Inflammatory macrophage treated with lipopolysaccharide for 1 hour (primary cell): ENCODE data around the gene ATP8A1.

ENCODE experiments used
- DNase-seq, 2 donors: peaks; one replicate each; pipeline ENCODE4 v3.0.0-alpha.2; 2020 to 2022

Gene ATP8A1

GRCh38 chr4:42359711-42360110, 297.2 kb downstream of the ATP8A1 start:
- DNase-seq = no peak
